ENCODE results near the gene C11orf16. TPM values are rescaled to one million over a fixed set of nuclear protein-coding genes. Genes with fewer than 3 reads are reported as not detected.
A peak's percentile ranks its signal among the peaks of the same experiment; 100 is the strongest.

The C11orf16 gene
- total RNA-seq, 4 donors from 2014 or later: not detected

DNA sequence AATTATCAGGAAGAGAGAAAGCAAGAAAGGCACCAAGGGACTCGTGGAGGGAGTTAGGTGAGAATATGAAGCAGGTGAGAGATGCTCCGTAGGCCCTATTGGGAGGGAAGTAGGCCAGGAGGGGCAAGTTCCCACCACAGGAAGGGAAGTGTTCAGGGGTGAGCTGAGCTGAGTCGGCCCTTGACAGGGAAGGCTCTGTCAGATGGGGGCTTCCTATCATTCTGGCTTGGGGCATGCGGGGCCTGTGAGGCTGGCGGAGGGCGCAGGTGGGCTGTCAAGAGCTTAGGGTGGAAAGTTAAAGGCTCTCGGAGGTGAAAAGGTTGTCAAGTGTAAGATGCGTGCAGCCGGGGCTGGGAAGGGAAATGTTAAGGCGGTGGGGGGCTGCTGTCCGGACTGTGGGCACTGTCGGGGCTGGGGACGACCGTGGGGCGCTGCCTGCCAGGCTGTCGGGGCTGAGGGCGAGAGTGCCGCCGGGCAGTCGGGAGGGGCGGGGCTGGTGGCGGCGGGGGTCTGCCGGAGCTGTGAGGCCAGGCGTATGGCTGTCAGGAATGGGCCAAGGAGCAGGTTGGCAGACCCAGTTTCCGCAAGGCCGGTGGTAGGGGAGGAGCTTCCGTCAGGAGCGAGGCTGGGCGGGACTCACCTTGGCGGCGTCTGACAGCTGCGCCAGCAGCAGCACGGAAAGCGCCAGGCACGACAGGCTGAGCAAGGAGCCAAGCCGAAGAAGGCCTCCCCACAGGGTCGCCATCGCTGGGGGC, 31.0 kb upstream of the C11orf16 start:
- no peak for TF ChIP-seq POLR2A (IDR thresholded peaks at IDR 0.05)
- TF ChIP-seq, protein P1, sequence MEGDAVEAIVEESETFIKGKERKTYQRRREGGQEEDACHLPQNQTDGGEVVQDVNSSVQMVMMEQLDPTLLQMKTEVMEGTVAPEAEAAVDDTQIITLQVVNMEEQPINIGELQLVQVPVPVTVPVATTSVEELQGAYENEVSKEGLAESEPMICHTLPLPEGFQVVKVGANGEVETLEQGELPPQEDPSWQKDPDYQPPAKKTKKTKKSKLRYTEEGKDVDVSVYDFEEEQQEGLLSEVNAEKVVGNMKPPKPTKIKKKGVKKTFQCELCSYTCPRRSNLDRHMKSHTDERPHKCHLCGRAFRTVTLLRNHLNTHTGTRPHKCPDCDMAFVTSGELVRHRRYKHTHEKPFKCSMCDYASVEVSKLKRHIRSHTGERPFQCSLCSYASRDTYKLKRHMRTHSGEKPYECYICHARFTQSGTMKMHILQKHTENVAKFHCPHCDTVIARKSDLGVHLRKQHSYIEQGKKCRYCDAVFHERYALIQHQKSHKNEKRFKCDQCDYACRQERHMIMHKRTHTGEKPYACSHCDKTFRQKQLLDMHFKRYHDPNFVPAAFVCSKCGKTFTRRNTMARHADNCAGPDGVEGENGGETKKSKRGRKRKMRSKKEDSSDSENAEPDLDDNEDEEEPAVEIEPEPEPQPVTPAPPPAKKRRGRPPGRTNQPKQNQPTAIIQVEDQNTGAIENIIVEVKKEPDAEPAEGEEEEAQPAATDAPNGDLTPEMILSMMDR (IDR thresholded peaks at IDR 0.05 in 4 of 5, conservative IDR thresholded peaks at IDR 0.05 in 1 of 5): no peak
- intact Hi-C loops (cut with DNase I; ENCODE audit: low total_unique reads) (loop anchor here (1.0 to 10.0 kb wide), 4 partner anchors 53 to 709 kb away; partner anchors contain the start of genes AKIP1, RPL27A and TRIM66), in situ Hi-C loops (cut with MboI; ENCODE audit: low sequenced_read_pairs in 4 of 4) (loop anchor here in 2 of 4 donors (10.0 to 25.0 kb wide), 3 partner anchors 276 to 726 kb away; partner anchors contain the start of genes RPL27A (in 2 of the 2) and TRIM66 (in 2 of the 2))
- Histone ChIP-seq H3K36me3 (peaks cover 0 to 13% of the 10 kb centered on the region in 2 donors), H3K4me3 (peak overlapping the region; percentile 79 to 98 (median 84)), H3K4me1 (peaks cover 24 to 30% of the 10 kb centered on the region in 2 donors), H3K27ac (peak overlapping the region; percentile 96 to 97 (median 96)), H3K9me3 (no peaks in the 10 kb centered on the region), H3K27me3 (no peaks in the 10 kb centered on the region)
- ATAC-seq (peak; percentile 81 to 84), DNase-seq (peak; percentile 68 to 80)

DNA sequence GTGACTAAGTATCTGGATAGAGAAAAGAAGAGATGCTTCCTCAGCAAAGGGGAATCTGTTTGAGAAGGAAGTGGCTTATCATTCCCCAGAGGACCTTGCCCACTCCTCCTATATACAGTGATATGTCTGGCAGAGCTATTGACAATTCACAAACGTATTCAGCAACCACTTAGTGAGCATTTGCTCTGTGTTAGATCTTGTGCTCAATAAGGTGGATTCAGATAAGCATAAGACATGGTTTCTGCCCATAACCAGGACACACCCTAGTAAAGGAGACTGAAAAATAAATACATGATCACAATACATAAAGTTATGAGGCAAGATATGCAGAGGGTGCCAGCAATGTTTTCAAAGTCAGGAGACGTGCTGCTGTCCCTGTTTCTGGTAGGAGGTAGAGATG, 30.1 kb upstream of the C11orf16 start:
- ATAC-seq (no peak), DNase-seq (no peak)
- H3K27me3 ChIP-seq: no peaks in the 10 kb centered on the region
- intact Hi-C loops (cut with DNase I; ENCODE audit: low total_unique reads) (loop anchor here (10.0 kb wide), 1 partner anchor 708 kb away; no protein-coding TSS in a partner anchor), in situ Hi-C loops (cut with MboI; ENCODE audit: low sequenced_read_pairs in 4 of 4) (loop anchor here in 2 of 4 donors (10.0 to 25.0 kb wide), 3 partner anchors 276 to 726 kb away; partner anchors contain the start of genes RPL27A (in 2 of the 2) and TRIM66 (in 2 of the 2))
- peak overlapping the region in 3 of 4 donors; percentile 79 to 98 (median 80) for H3K4me3 ChIP-seq
- peaks cover 24 to 30% of the 10 kb centered on the region in 2 donors for H3K4me1 ChIP-seq
- H3K36me3 ChIP-seq: peaks cover 0 to 7% of the 10 kb centered on the region in 2 donors
- H3K9me3 ChIP-seq: no peaks in the 10 kb centered on the region
- peak overlapping the region; percentile 96 to 97 (median 96) for H3K27ac ChIP-seq
- TF ChIP-seq, protein P1 (IDR thresholded peaks at IDR 0.05 in 4 of 5, conservative IDR thresholded peaks at IDR 0.05 in 1 of 5): no peak
- TF ChIP-seq POLR2A (IDR thresholded peaks at IDR 0.05): no peak

DNA sequence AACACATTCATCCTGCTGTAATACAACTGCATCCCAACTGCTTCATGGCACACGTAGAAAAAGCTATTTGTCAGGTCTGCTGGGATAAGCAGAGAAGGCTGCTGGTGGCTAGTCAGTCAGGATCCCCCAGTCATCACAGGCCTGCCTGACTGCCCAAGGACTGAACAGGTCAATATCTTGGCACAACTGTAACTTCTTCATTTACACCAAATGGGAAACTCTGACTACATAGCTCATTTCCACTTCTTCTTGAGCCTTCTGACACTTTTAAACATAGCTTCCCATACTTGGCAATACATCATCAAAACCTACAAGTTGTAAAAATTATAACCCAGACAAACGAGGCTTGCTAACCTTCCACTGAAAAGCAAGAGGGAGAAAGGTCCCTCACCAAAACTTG, 28.7 kb upstream of the C11orf16 start:
- Histone ChIP-seq H3K36me3 (peaks cover 0 to 1% of the 10 kb centered on the region in 2 donors), H3K4me3 (no peak overlapping the region), H3K9me3 (no peaks in the 10 kb centered on the region), H3K27me3 (no peaks in the 10 kb centered on the region), H3K27ac (no peak overlapping the region), H3K4me1 (peaks cover 24 to 30% of the 10 kb centered on the region in 2 donors)
- no peak for ATAC-seq
- intact Hi-C loops (cut with DNase I; ENCODE audit: low total_unique reads): loop anchor here (10.0 kb wide), 1 partner anchor 707 kb away; no protein-coding TSS in a partner anchor
- TF ChIP-seq, protein P1 (IDR thresholded peaks at IDR 0.05 in 4 of 5, conservative IDR thresholded peaks at IDR 0.05 in 1 of 5): no peak
- no peak for TF ChIP-seq POLR2A (IDR thresholded peaks at IDR 0.05)
- DNase-seq: no peak
- in situ Hi-C loops (cut with MboI; ENCODE audit: low sequenced_read_pairs in 4 of 4): loop anchor here in 2 of 4 donors (10.0 to 25.0 kb wide), 3 partner anchors 274 to 724 kb away; partner anchors contain the start of genes RPL27A (in 2 of the 2) and TRIM66 (in 2 of the 2)

DNA sequence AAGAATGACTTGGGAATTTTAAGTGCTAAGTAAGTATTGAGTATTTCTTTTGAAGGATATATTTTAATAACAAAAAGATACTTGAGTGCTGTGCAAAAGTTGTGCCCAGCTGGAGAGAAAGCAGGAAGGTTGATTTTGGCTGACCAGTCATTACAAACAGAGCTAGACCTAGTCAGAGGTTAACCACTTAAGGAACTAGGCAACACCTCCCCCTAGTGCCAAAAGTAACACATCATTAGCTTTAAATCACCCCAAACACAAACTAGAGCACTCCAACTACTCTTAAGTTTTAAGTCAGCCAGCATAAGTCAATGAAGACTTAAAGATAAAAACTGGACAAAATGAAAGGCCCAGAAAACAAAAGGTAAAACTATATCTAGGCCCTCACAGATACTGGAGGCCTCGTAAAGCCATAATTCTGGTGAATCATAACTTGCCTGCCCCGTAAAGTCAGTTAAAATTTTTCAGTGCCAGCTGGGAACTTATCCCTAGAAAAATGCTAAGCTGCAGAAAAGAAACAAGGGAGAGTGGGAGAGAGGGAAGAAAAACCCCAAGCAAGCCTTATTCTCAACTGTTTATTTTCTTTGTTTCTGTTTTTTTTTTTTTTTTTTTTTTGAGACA, 26.9 kb upstream of the C11orf16 start:
- Histone ChIP-seq H3K4me3 (no peak overlapping the region), H3K9me3 (no peaks in the 10 kb centered on the region), H3K36me3 (peaks cover 0 to 19% of the 10 kb centered on the region in 2 donors), H3K4me1 (peaks cover 14 to 26% of the 10 kb centered on the region in 2 donors), H3K27ac (peak overlapping the region; percentile 25 to 51 (median 46)), H3K27me3 (no peaks in the 10 kb centered on the region)
- intact Hi-C loops (cut with DNase I; ENCODE audit: low total_unique reads): loop anchor here (10.0 kb wide), 1 partner anchor 705 kb away; no protein-coding TSS in a partner anchor
- no peak for DNase-seq
- ATAC-seq: peak in 1 of 2 donors; percentile 25
- no peak for TF ChIP-seq POLR2A (IDR thresholded peaks at IDR 0.05)
- TF ChIP-seq, protein P1 (IDR thresholded peaks at IDR 0.05 in 4 of 5, conservative IDR thresholded peaks at IDR 0.05 in 1 of 5): peak; percentile 16 to 51 (median 38)
- in situ Hi-C loops (cut with MboI; ENCODE audit: low sequenced_read_pairs in 4 of 4): loop anchor here in 3 of 4 donors (10.0 to 25.0 kb wide), 4 partner anchors 272 to 722 kb away; partner anchors contain the start of genes RPL27A (in 2 of the 3) and TRIM66 (in 2 of the 3)
